Neural cell (in vitro differentiated cells): ENCODE results near the gene PCDHGC3. TPM values are rescaled to one million over a fixed set of nuclear protein-coding genes. Genes with fewer than 3 reads are reported as not detected.

ENCODE experiments used
- H2AFZ ChIP-seq: fragments of 200-600, 300-800 bp; sonication (generic), shearing (Covaris generic); 2 replicates; pipeline ENCODE4 v1.6.0; 2014; ENCODE audit warnings: low read depth, mild to moderate bottlenecking, antibody characterized with exemption, low read length, moderate library complexity
- H3F3A ChIP-seq: fragments of 200-600 bp; shearing (Covaris generic); 2 replicates; pipeline ENCODE4 v1.6.1; 2016; ENCODE audit warnings: mild to moderate bottlenecking, moderate library complexity, mixed read lengths, antibody characterized with exemption, low read length; ENCODE audit not compliant: insufficient read depth, poor library complexity, severe bottlenecking
- H3K27ac ChIP-seq: fragments of 200-600, 300-800 bp; sonication (generic), shearing (Covaris generic); 2 replicates; pipeline ENCODE4 v1.5.1; 2014; ENCODE audit warnings: mild to moderate bottlenecking, low read length, moderate library complexity
- H3K27me3 ChIP-seq: fragments of 300-800, 200-600 bp; sonication (generic), shearing (Covaris generic); 2 replicates; pipeline ENCODE4 v1.6.0; 2014; ENCODE audit warnings: mild to moderate bottlenecking, low read depth, low read length, moderate library complexity; ENCODE audit not compliant: insufficient read depth
- H3K36me3 ChIP-seq: fragments of 300-800, 200-600 bp; sonication (generic), shearing (Covaris generic); 2 replicates; pipeline ENCODE4 v1.5.1; 2014; ENCODE audit warnings: mild to moderate bottlenecking, antibody characterized with exemption, low read length, moderate library complexity; ENCODE audit not compliant: insufficient read depth
- H3K4me2 ChIP-seq: fragments of 300-800, 200-600 bp; sonication (generic), shearing (Covaris generic); 2 replicates; pipeline ENCODE4 v1.6.0; 2014; ENCODE audit warnings: mild to moderate bottlenecking, low read length
- H3K4me3 ChIP-seq: fragments of 300-800, 200-600 bp; sonication (generic), shearing (Covaris generic); 2 replicates; pipeline ENCODE4 v1.5.1; 2014; ENCODE audit warnings: mild to moderate bottlenecking, low read length, moderate library complexity
- H3K79me2 ChIP-seq: fragments of 200-600 bp; shearing (Covaris generic); replicated peaks from 2 replicates; pipeline ENCODE4 v1.6.0; 2014; ENCODE audit warnings: mild to moderate bottlenecking, low read length, moderate library complexity; ENCODE audit not compliant: insufficient read depth
- H3K9ac ChIP-seq: fragments of 300-800, 200-600 bp; sonication (generic), shearing (Covaris generic); 2 replicates; pipeline ENCODE4 v1.6.1; 2016; ENCODE audit warnings: mild to moderate bottlenecking, low read length, mixed read lengths
- H3K9me2 ChIP-seq: fragments of 200-600 bp; shearing (Covaris generic); 2 replicates; pipeline ENCODE4 v1.6.1; 2016; ENCODE audit warnings: mild to moderate bottlenecking, low read length, mixed read lengths; ENCODE audit not compliant: insufficient read depth
- H3K9me3 ChIP-seq: fragments of 200-600, 300-800 bp; sonication (generic), shearing (Covaris generic); 2 replicates; pipeline ENCODE4 v1.6.1; 2016; ENCODE audit warnings: mild to moderate bottlenecking, mixed run types, low read length, moderate library complexity, mixed read lengths
- H4K20me1 ChIP-seq: fragments of 200-600 bp; shearing (Covaris generic); 2 replicates; pipeline ENCODE4 v1.6.1; 2016; ENCODE audit warnings: mild to moderate bottlenecking, mixed run types; ENCODE audit not compliant: insufficient read depth
- CTCF ChIP-seq: fragments of 450-650 bp; IDR thresholded peaks from 2 replicates; pipeline ENCODE4 v1.5.1; 2014; ENCODE audit warnings: antibody characterized with exemption, mild to moderate bottlenecking, moderate library complexity; ENCODE audit not compliant: poor library complexity, severe bottlenecking
- EP300 ChIP-seq: fragments of 450-650 bp; conservative IDR thresholded peaks from 2 replicates; pipeline ENCODE4 v1.6.1; 2014; ENCODE audit warnings: antibody characterized with exemption, mild to moderate bottlenecking, moderate library complexity; ENCODE audit not compliant: poor library complexity, severe bottlenecking
- EZH2 ChIP-seq: fragments of 200-600, 300-800 bp; shearing (Covaris generic), sonication (generic); IDR thresholded peaks from 2 replicates; pipeline ENCODE4 v1.6.1; 2014; ENCODE audit warnings: antibody characterized with exemption, low read length, borderline replicate concordance, mild to moderate bottlenecking; ENCODE audit not compliant: insufficient read depth, poor library complexity, severe bottlenecking
- MXI1 ChIP-seq: fragments of 450-650 bp; conservative IDR thresholded peaks from 2 replicates; pipeline ENCODE4 v1.6.1; 2014; ENCODE audit warnings: antibody characterized with exemption, mild to moderate bottlenecking; ENCODE audit not compliant: poor library complexity, severe bottlenecking
- POLR2AphosphoS5 ChIP-seq: IDR thresholded peaks from 2 replicates; pipeline ENCODE4 v1.6.1; 2012
- RAD21 ChIP-seq: fragments of 450-650 bp; conservative IDR thresholded peaks from 2 replicates; pipeline ENCODE4 v1.6.1; 2014; ENCODE audit warnings: antibody characterized with exemption, mild to moderate bottlenecking, moderate library complexity
- REST ChIP-seq: IDR thresholded peaks from 2 replicates; pipeline ENCODE4 v1.6.1; 2012; ENCODE audit warnings: borderline replicate concordance
- SMC3 ChIP-seq: fragments of 450-650 bp; conservative IDR thresholded peaks from 2 replicates; pipeline ENCODE4 v1.6.1; 2014; ENCODE audit warnings: antibody characterized with exemption, mild to moderate bottlenecking, moderate library complexity; ENCODE audit not compliant: poor library complexity
- TAF1 ChIP-seq: IDR thresholded peaks from 2 replicates; pipeline ENCODE4 v1.6.1; 2012; ENCODE audit warnings: low read depth
- polyA plus RNA-seq: library from polyadenylated mRNA; depleted of rRNA; stranded (reverse); fragments of >200 nt; gene quantifications from 2 replicates; pipeline ENCODE4 v1.2.3, GENCODE V29; 2014

The PCDHGC3 gene
- polyA plus RNA-seq, 1 donor from 2014 or later, result 2.1 TPM

GRCh38 chr5:141521244-141521781 is 45.5 kb downstream of the PCDHGC3 start:
- H2AFZ ChIP-seq, result no peak overlapping the region
- no peaks in the 10 kb centered on the region for H3K79me2 ChIP-seq
- no peak overlapping the region for H3K4me3 ChIP-seq
- TF ChIP-seq POLR2AphosphoS5, result no peak
- no peak for TF ChIP-seq TAF1
- TF ChIP-seq CTCF, result no peak
- TF ChIP-seq MXI1, result no peak
- no peak for TF ChIP-seq EP300
- no peak for TF ChIP-seq SMC3
- TF ChIP-seq RAD21, result no peak
- no peak for TF ChIP-seq EZH2
- no peak for TF ChIP-seq REST
- H3K9ac ChIP-seq, result no peak overlapping the region
- no peaks in the 10 kb centered on the region for H3K27me3 ChIP-seq
- H3K4me2 ChIP-seq, result no peak overlapping the region
- H3K27ac ChIP-seq, result no peak overlapping the region
- H3K36me3 ChIP-seq, result peaks cover 8% of the 10 kb centered on the region
- H3K9me2 ChIP-seq, result no peaks in the 10 kb centered on the region
- no peaks in the 10 kb centered on the region for H3K9me3 ChIP-seq
- no peaks in the 10 kb centered on the region for H3F3A ChIP-seq
- H4K20me1 ChIP-seq, result no peaks in the 10 kb centered on the region

- no peaks in the 10 kb centered on the region for H3K27me3 ChIP-seq
- no peak overlapping the region for H3K4me2 ChIP-seq
- no peaks in the 10 kb centered on the region for H4K20me1 ChIP-seq
- H3K79me2 ChIP-seq, result no peaks in the 10 kb centered on the region
- no peaks in the 10 kb centered on the region for H3F3A ChIP-seq
- no peak overlapping the region for H3K27ac ChIP-seq
- no peak for TF ChIP-seq EZH2
- no peak for TF ChIP-seq POLR2AphosphoS5
- TF ChIP-seq CTCF, result no peak
- no peak for TF ChIP-seq MXI1
- no peak for TF ChIP-seq SMC3
- no peak for TF ChIP-seq EP300
- no peak for TF ChIP-seq REST
- no peak for TF ChIP-seq RAD21
- no peak for TF ChIP-seq TAF1
- peaks cover 7% of the 10 kb centered on the region for H3K36me3 ChIP-seq
- no peak overlapping the region for H3K9ac ChIP-seq
- no peak overlapping the region for H3K4me3 ChIP-seq
- no peaks in the 10 kb centered on the region for H3K9me2 ChIP-seq
- no peak overlapping the region for H2AFZ ChIP-seq
- no peaks in the 10 kb centered on the region for H3K9me3 ChIP-seq
Observed at GRCh38 chr5:141522301-141522700, 46.5 kb downstream of the PCDHGC3 start.
